ENCODE results near the gene UTP15.
A peak's percentile ranks its signal among the peaks of the same experiment; 100 is the strongest.

UTP15 gene

DNA sequence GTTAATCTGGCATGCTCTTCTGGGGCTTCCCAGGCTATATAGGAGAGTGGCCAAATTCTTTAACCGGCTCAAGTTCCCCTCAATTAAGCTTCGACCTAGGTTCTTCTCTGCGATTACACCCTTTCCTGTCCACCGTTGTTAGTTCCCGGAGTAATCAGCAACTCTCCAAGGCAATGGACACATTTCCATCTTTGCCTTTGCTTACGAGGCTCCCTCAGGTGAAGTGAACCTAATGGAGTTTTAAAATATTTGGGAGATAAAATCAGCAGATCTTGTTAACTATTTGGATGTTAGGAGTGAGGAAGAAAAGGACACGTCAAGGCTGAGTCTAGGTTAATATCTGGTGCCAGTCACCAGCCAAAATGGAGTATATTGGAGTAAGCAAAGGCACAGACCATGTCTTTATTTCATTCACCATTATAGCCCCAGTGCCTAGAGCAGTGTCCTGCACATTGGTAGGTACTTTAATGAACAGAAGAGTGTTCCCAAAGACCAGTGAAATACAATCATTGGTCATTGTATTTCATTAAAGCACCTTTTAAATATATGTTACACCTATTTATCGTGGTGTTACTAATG, 515 bp downstream of the UTP15 start:
- DNase-seq: peak in 2 of 4 experiments; percentile 5 to 10

- DNase-seq: no peak
Observed at GRCh38 chr5:73582285-73583145, 17.0 kb downstream of the UTP15 start.

DNA sequence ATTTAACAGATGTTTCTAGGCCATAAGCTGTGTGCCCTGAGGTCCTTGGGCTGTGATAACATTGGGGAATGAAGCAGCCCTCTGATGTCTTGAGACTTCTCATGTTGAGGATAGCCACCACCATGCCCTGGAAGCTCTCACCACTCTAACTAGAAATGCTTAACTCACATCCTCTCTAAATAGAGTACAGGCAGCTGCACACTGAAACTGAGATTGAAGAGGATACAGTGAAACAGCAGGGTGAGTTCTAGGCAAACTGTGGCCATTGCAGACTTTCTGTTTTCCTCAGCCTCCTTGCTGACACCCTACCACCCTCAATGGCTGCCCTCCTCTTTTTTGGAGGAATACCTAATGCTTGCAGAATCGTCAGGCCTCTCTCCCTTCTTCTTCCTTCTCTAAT, 22.4 kb downstream of the UTP15 start:
- no peak for DNase-seq

GRCh38 chr5:73591102-73591695, 25.7 kb downstream of the UTP15 start:
- DNase-seq: peak; percentile 66 to 81 (median 74)

DNA sequence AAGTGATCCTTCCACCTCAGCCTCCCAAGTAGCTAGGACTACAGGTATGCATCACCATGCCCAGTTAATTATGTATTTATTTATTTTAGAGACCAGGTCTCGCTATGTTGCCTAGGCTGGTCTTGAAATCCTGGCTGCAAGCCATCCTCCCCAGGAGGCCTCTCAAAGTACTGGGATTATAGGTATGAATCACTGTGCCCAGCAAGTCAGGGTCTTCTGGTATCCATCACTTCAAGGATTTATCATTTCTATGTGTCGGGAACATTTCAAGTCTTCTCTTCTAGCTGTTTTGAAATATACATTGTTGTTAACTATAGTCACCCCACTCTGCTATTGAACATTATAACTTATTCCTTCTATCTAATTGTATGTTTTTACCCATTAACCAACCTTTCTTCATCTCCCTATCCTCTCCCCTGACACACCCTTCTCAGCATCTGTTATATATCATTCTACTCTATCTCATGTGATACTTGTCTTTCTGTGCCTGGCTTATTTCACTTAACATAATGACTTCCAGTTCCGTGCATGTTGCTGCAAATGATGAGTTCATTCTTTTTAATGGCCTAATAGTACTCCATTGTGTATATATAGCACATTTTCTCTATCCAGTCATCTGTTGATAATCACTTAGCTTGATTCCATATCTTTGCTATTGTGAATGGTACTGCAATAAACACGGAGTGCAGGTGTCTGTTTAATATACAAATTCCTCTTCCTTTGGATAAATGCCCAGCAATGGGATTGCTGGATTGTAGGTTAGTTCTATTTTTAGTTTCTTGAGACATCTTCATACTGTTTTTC, 26.4 kb downstream of the UTP15 start:
- DNase-seq: no peak

- DNase-seq: no peak
Observed at GRCh38 chr5:73592551-73592950, 27.0 kb downstream of the UTP15 start.

GRCh38 chr5:73596705-73597328, 31.3 kb downstream of the UTP15 start:
- peak; percentile 57 to 75 (median 66) for DNase-seq

- no peak for DNase-seq
Observed at GRCh38 chr5:73599380-73599779, 33.8 kb downstream of the UTP15 start.

DNA sequence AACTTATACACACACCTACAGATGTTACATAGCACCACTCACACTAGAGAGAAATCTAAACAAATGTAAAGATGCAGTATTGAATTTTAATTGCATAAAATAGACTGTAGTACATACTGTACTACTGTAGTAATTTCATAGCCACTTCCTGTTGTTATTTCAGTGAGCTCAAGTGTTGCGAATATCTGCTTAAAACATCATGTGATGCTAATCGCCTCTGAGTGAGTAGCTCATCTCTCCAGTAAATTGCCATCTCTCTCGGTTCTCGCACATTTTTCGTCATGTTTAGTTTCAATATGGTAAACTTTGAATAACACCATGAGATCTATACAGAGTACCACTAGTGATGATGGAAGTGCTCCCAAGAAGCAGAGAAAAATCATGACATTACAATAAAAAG, 38.5 kb downstream of the UTP15 start:
- peak in 2 of 4 experiments; percentile 10 to 15 for DNase-seq

DNA sequence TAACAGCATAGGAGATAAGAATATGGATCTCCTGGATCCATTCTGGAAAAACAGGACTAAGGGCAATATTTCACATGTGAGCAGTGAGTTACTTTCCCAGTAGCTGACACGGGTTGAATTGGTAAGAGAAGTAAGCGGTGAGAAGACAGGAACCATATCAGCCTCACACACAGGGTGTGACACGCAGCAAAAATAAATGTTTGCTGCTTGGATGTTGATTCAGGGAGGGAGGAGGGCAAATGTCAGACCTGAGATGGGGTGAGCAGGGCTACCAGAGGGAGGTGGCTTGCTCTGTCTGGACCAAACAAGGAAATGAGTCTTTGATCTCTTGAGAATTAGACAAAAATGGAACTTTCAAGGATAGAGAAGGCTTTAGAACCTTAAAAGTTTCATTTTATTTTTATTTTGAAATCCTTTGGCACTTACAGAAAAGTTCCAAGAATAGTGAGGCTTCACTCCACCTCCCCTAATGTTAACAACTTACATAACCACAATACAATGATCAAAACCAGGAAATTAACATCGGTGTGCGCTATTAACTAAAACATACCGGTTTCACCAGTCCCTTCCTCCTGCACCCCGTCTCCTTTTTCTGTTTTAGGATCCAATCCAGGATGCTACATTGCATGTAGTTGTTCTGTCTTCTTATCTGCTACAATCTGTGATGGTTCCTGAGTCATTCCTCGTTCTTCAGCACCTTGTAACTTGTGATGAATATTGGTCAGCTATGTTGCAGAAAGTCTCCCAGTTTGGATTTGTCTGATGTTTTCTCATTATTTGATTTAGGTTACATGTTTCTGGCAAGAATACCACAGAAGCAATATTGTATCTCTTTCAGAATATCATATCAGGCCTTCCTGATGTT, 39.9 kb downstream of the UTP15 start:
- no peak for DNase-seq

- DNase-seq: no peak
Observed at GRCh38 chr5:73606206-73606753, 40.7 kb downstream of the UTP15 start.

DNA sequence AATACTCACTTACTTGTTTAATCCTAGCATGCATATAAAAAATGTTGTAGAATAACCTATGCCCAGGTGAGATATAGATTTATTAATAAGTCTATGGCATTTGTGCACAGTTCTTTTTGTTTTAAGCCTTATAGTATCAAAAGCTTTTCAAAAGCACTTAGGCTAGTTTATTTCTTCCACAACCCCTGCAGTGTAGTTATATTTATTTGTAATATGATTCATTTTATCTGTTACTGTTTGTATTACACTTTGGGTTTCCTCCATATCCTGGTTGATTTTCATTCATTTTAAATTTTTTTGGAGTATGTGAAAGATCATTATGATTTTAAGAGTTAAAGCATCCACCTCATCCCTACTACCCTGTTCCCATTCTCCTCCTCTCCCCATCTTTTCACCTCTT, 41.7 kb downstream of the UTP15 start:
- DNase-seq: no peak

DNA sequence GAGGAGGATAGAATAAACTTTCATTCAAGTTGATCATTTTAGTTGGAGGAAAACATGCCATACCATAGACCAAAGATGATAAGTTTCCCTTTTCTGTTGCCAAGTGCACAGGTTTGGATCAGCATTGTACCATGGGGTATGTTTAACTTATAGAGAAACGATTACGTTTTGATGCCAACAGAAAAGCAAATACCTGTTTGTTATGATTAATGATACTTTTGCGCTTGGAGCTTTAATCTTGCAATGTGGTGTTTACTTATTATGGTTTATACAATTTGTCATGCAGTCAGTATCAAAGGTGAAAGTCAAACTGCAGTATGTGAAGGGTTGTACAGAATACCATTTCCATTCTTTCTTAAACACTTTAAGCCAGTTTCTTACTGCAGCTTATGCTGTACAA, 47.3 kb downstream of the UTP15 start:
- no peak for DNase-seq

DNA sequence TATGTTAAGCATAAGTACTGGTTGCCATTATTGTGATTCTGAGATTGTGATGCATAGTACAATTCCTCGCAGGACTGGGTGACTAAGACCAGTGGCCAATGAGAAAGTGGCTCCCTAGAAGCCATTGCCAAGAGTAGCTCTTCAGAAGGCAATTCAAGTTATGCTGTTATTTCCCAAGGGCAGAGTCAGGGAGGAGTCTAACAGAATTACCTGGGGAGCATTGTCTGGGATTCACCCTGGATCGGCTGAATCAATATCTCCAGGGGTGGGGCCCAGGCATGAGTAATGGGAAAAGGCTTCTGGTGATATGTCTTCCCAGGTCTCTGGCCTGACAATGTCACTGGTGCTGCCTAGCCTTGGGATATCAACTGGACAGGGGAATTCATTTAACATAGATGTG, 49.5 kb downstream of the UTP15 start:
- no peak for DNase-seq

DNA sequence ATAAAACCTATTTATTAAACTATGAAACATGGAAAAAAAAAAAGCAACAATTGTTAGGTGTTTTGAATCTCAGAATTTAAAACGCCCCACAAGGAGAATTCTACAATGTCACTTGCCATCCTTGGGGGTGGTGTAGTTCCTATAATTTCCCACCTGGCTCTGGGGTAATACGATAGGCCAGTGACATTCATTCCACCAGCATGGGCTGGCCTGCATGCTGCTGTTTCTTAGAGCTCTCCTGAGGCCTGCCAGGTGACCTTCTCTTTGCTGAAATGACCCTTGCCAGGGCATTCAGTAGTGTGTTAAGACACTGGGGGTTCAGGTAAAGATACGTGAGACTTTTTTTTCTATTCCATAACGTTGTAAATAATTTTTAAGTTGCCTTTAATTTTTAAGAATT, 50.4 kb downstream of the UTP15 start:
- no peak for DNase-seq

GRCh38 chr5:73617510-73618279, 52.2 kb downstream of the UTP15 start:
- no peak for DNase-seq

- no peak for DNase-seq
Observed at GRCh38 chr5:73619606-73620333, 54.2 kb downstream of the UTP15 start.

DNA sequence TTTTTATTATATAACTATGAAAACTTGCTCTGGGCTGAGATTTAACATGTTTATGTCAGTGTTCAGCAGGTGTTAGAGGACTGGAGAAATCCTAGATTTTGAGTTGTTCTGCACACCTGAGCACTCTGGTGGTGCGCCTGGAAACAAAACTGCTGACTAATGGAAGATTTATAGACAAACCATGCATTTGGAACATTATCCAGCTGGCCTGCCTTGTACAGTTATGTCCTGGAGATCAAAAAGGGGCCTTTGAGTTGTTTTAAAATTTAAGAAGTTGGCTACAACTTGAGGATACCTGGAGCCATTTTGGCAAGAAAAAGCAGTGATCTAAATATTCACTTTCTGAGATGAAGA, 54.8 kb downstream of the UTP15 start:
- no peak for DNase-seq

DNA sequence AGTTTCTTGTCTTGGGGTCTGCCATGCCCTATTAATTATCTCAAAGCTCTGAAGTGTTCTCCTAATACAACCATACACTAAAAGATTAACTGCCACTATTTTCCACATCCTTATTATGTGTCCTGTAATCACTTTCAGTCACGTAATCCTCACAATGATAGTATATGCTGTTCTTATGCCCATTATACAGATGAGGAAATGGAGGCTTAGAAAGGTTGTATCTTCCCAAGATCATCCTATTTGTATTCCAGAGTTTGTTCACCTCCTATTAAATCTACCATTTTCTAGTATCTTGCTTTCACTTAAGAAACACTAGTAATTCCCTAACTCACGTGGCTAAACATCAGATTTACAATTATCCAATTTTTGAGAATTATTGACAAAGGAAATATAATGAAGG, 57.5 kb downstream of the UTP15 start:
- DNase-seq: no peak

DNA sequence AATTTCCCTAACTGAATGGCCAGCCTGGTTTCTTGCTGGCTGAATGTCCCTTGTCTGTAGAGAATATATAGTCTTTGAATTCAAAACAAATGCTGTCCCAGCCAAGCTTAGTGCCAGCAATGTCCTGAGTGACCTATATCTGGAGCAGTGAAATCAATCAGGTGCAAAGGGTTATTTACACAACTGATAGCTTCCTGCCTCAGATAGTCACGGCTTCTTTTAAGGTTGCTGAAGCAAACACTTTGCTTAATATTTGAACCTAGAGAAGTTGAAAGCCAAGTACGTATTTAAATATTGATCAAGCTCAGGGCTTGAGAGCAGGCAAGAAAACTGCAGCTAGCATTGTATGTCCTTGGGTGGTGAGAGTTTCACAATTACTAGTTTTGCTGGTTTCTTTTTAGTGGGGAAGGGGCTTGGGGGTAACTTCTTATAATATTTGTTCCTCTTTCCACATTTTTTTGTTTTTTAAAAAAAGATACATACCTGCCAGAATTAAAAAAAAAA, 58.4 kb downstream of the UTP15 start:
- no peak for DNase-seq
